Gastrocnemius medialis (tissue), 4 donors: Measurements from ENCODE around the gene MTCH2. TPM values are rescaled to one million over a fixed set of nuclear protein-coding genes. Genes with fewer than 3 reads are reported as not detected.

Experiments
- ATAC-seq, 2 donors: fragments of 150-250 bp; one replicate each; pipeline ENCODE4 v1.9.1; 2016
- DNase-seq, 2 donors: peaks; one replicate each; pipeline ENCODE4 v3.0.0-alpha.2; 2019
- H3K27ac ChIP-seq, 4 donors: fragments of 200-600 bp; sonication (generic); 1 replicate in 1 of 4; 2 replicates in 3 of 4; pipeline ENCODE4 v1.5.1; 2016 to 2018; ENCODE audit warnings: mild to moderate bottlenecking in 2 of 4, moderate library complexity in 1 of 4
- H3K27me3 ChIP-seq, 3 donors: fragments of 200-600 bp; sonication (generic) in 2 of 3; 1 replicate in 1 of 3; 2 replicates in 2 of 3; pipeline versions ENCODE4 v1.5.1 to v1.6.0; 2016 to 2019; ENCODE audit warnings: mild to moderate bottlenecking in 1 of 3, moderate library complexity in 1 of 3
- H3K36me3 ChIP-seq, 2 donors: fragments of 200-600 bp; sonication (generic) in 1 of 2; one replicate each; pipeline ENCODE4 v1.5.1; 2017 to 2018
- H3K4me1 ChIP-seq, 2 donors: fragments of 200-600 bp; sonication (generic) in 1 of 2; one replicate each; pipeline ENCODE4 v1.5.1; 2016 to 2017; ENCODE audit warnings: mild to moderate bottlenecking in 2 of 2
- H3K4me3 ChIP-seq, 4 donors: fragments of 200-600 bp; sonication (generic) in 3 of 4; 1 replicate in 1 of 4; 2 replicates in 3 of 4; pipeline ENCODE4 v1.5.1; 2016 to 2019; ENCODE audit warnings: mild to moderate bottlenecking in 2 of 4
- H3K9me3 ChIP-seq, 3 donors: fragments of 200-600 bp; sonication (generic) in 2 of 3; 1 replicate in 1 of 3; 2 replicates in 2 of 3; pipeline ENCODE4 v1.5.1; 2016 to 2019
- CTCF ChIP-seq, 5 experiments: fragments of 450-650 bp in 3 of 5; fragments of 200-600 bp in 2 of 5; sonication (generic) in 2 of 5; IDR thresholded peaks in 4 of 5; conservative IDR thresholded peaks in 1 of 5; 1 replicate in 4 of 5; 2 replicates in 1 of 5; pipeline ENCODE4 v1.5.1; 2016 to 2019; ENCODE audit warnings: antibody characterized with exemption in 5 of 5, mild to moderate bottlenecking in 3 of 5, moderate library complexity in 3 of 5
- POLR2A ChIP-seq, 2 donors: fragments of 450-650 bp; IDR thresholded peaks; one replicate each; pipeline ENCODE4 v1.6.1; 2017; ENCODE audit warnings: antibody characterized with exemption in 2 of 2, mild to moderate bottlenecking in 2 of 2, moderate library complexity in 2 of 2
- in situ Hi-C, 4 donors: fragments of 200-750 bp; cut with MboI; loops; one replicate each; pipeline versions ENCODE4 v1.15.0 to v1.8.0; 2017; ENCODE audit warnings: low sequenced_read_pairs in 4 of 4
- intact Hi-C: fragments of 100-400 bp; cut with DNase I; formaldehyde crosslinking; loops from one replicate; pipeline ENCODE4 v1.15.1; 2023; ENCODE audit warnings: low total_unique reads
- total RNA-seq, 4 donors: library from RNA; depleted of rRNA; stranded (reverse); fragments of >200 nt; gene quantifications; one replicate each; pipeline versions ENCODE4 v1.1.0 to v1.2.3, GENCODE V29; 2016

MTCH2 gene
- total RNA-seq, 4 donors from 2014 or later = 70.3 to 139 (median 85.6) TPM

GRCh38 chr11:47609675-47610074 lies 32.7 kb downstream of the MTCH2 start:
- H3K27ac ChIP-seq = no peak overlapping the region
- DNase-seq = no peak
- peaks cover 0 to 8% of the 10 kb centered on the region in 2 donors for H3K4me1 ChIP-seq
- H3K4me3 ChIP-seq = no peak overlapping the region
- TF ChIP-seq POLR2A (IDR thresholded peaks at IDR 0.05) (no peak), CTCF (IDR thresholded peaks at IDR 0.05 in 4 of 5, conservative IDR thresholded peaks at IDR 0.05 in 1 of 5) (no peak)
- no peaks in the 10 kb centered on the region for H3K9me3 ChIP-seq
- H3K27me3 ChIP-seq = no peaks in the 10 kb centered on the region
- intact Hi-C loops = no loop called here
- in situ Hi-C loops = no loop called here
- ATAC-seq = no peak
- H3K36me3 ChIP-seq = no peaks in the 10 kb centered on the region

- H3K36me3 ChIP-seq = no peaks in the 10 kb centered on the region
- no peak for TF ChIP-seq CTCF (IDR thresholded peaks at IDR 0.05 in 4 of 5, conservative IDR thresholded peaks at IDR 0.05 in 1 of 5)
- TF ChIP-seq POLR2A (IDR thresholded peaks at IDR 0.05) = no peak
- H3K27ac ChIP-seq = no peak overlapping the region
- H3K27me3 ChIP-seq = no peaks in the 10 kb centered on the region
- in situ Hi-C loops = no loop called here
- no peaks in the 10 kb centered on the region for H3K9me3 ChIP-seq
- no peak for ATAC-seq
- intact Hi-C loops = no loop called here
- no peak for DNase-seq
- H3K4me3 ChIP-seq = no peak overlapping the region
- H3K4me1 ChIP-seq = peaks cover 0 to 8% of the 10 kb centered on the region in 2 donors
Observed at GRCh38 chr11:47607380-47607779, 35.0 kb downstream of the MTCH2 start.

- DNase-seq = no peak
Observed at GRCh38 chr11:47606731-47607130, 35.6 kb downstream of the MTCH2 start.

GRCh38 chr11:47605921-47606320 lies 36.4 kb downstream of the MTCH2 start:
- no peak for DNase-seq
- in situ Hi-C loops = no loop called here
- TF ChIP-seq POLR2A (IDR thresholded peaks at IDR 0.05) (no peak), CTCF (IDR thresholded peaks at IDR 0.05 in 4 of 5, conservative IDR thresholded peaks at IDR 0.05 in 1 of 5) (no peak)
- Histone ChIP-seq H3K36me3 (no peaks in the 10 kb centered on the region), H3K4me3 (no peak overlapping the region), H3K27ac (no peak overlapping the region), H3K9me3 (no peaks in the 10 kb centered on the region), H3K27me3 (no peaks in the 10 kb centered on the region), H3K4me1 (no peaks in the 10 kb centered on the region)
- intact Hi-C loops = no loop called here
- ATAC-seq = no peak

More at GRCh38 chr11:47606731-47607130, 35.6 kb downstream of the MTCH2 start:
- Histone ChIP-seq H3K4me3 (no peak overlapping the region), H3K9me3 (no peaks in the 10 kb centered on the region), H3K27me3 (no peaks in the 10 kb centered on the region), H3K27ac (no peak overlapping the region), H3K36me3 (no peaks in the 10 kb centered on the region), H3K4me1 (peaks cover 0 to 8% of the 10 kb centered on the region in 2 donors)
- TF ChIP-seq POLR2A (IDR thresholded peaks at IDR 0.05) (no peak), CTCF (IDR thresholded peaks at IDR 0.05 in 4 of 5, conservative IDR thresholded peaks at IDR 0.05 in 1 of 5) (no peak)
- in situ Hi-C loops = no loop called here
- intact Hi-C loops = no loop called here
- no peak for ATAC-seq

GRCh38 chr11:47603295-47603694 lies 39.1 kb downstream of the MTCH2 start:
- no peak for DNase-seq
- no peak overlapping the region for H3K27ac ChIP-seq
- H3K27me3 ChIP-seq = no peaks in the 10 kb centered on the region
- no peak overlapping the region for H3K4me3 ChIP-seq
- TF ChIP-seq CTCF (IDR thresholded peaks at IDR 0.05 in 4 of 5, conservative IDR thresholded peaks at IDR 0.05 in 1 of 5) (no peak), POLR2A (IDR thresholded peaks at IDR 0.05) (no peak)
- in situ Hi-C loops (no loop called here), intact Hi-C loops (no loop called here)
- no peaks in the 10 kb centered on the region for H3K4me1 ChIP-seq
- no peaks in the 10 kb centered on the region for H3K36me3 ChIP-seq
- no peaks in the 10 kb centered on the region for H3K9me3 ChIP-seq
- no peak for ATAC-seq
